GM19099 (cell line): ENCODE measurements around the gene ABI1.

Experiments
- POLR2A ChIP-seq: IDR thresholded peaks from 3 replicates; pipeline ENCODE4 v1.6.1; 2011; ENCODE audit warnings: low read depth; ENCODE audit not compliant: insufficient read length; ENCODE audit errors: extremely low read depth

ABI1 gene

DNA sequence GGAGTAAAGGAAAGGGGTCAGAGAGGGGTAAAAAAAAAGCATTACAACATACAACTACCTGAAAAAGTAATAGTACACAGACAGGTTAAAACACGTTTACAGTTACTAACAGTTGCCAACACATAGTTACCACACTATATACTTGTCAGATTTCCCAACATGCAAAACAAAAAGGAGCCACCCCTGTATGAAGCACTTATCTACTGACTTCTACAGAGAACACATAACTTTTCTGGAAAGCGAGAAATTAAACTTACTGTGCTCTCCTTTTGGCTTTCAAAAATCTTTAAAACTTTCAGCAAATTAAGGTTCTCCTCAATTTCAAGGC, 2.1 kb downstream of the ABI1 start:
- TF ChIP-seq POLR2A, result no peak

- no peak for TF ChIP-seq POLR2A
Measured at GRCh38 chr10:26857991-26858706, 2.6 kb downstream of the ABI1 start.

DNA sequence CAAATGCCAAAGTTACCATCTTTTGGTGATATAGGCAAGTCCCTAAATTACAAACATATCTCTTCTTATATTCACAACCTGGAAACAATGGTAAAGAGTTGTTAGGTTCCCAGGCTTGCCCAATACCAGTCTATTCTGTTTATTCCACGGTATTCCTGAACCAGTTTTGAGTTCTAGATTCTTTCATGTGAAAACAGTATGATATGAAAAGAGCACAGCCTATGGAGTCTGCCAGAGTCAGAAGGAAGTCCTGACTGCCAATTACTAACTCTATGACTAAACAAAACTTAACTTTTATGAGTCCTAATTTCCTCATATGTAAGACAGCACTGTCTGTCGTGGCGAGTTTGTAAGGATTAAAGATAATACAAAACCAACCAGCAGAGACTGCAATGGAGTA, 5.6 kb downstream of the ABI1 start:
- no peak for TF ChIP-seq POLR2A

GRCh38 chr10:26854524-26854923, 6.2 kb downstream of the ABI1 start:
- no peak for TF ChIP-seq POLR2A

DNA sequence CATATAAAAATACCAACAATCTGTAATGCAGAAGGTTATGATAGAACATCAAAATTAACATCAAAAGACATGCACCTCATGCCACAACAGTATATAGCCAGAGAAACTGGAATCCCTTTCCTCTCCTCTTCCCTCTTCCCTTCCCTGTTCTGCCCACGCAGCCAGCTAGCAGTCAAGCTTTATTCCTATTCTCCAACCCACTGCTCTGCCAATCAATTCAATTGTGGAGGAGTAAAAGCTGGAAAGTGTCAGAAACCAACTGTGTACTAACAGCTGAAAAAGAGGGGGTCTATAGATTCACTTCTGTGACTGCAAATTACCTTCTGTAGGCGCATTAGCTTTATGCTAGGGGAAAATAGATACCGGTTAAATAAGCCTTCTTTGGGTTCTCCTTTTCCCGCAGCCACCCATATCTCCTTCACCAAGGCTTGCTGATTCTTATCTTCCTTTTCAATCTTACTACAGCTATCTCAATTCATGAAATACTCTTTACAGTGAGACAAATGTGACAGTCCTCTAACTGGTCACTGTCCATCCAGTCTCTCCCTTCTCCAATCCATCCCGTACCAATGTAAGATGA, 16.3 kb downstream of the ABI1 start:
- no peak for TF ChIP-seq POLR2A

DNA sequence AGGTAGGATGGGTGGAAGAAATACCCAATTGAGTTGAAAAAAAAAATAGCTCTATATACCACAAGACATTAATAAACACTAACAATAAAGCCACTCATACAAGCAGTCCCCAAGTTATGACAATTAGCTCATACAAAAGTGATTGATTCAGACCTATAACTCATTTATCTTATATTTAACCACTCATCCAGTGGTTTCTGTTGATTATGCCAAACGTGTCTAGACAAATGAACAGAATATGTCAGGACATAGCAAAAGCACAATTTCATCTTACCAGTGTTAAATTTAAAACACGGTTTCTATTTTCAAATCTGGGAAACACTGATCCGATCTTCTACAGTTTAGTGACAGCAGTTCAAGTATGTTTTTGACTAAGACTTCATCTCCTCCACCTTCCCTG, 17.0 kb downstream of the ABI1 start:
- no peak for TF ChIP-seq POLR2A

GRCh38 chr10:26841733-26842317, 18.9 kb downstream of the ABI1 start:
- no peak for TF ChIP-seq POLR2A

- TF ChIP-seq POLR2A, result no peak
Measured at GRCh38 chr10:26840938-26841732, 19.6 kb downstream of the ABI1 start.

GRCh38 chr10:26839966-26840627, 20.7 kb downstream of the ABI1 start:
- no peak for TF ChIP-seq POLR2A

DNA sequence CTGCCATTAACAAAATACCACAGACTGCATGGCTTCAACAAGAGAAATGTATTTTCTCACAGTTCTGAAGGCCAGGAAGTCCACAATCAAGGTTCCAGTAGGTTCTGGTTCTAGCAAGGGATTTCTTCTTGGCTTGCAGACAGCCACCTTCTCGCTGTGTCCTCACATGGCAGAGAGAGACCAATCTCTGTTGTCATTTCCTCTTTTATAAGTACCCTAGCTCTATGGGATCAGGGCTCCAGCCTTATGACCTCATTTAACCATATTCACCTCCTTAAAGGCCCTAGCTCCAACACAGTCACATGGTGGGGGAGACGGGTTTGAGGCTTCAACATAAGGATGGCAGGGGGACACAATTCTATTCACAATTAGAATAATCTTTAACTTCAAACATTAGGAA, 23.6 kb downstream of the ABI1 start:
- no peak for TF ChIP-seq POLR2A

- TF ChIP-seq POLR2A, result no peak
Measured at GRCh38 chr10:26835025-26835424, 25.7 kb downstream of the ABI1 start.

DNA sequence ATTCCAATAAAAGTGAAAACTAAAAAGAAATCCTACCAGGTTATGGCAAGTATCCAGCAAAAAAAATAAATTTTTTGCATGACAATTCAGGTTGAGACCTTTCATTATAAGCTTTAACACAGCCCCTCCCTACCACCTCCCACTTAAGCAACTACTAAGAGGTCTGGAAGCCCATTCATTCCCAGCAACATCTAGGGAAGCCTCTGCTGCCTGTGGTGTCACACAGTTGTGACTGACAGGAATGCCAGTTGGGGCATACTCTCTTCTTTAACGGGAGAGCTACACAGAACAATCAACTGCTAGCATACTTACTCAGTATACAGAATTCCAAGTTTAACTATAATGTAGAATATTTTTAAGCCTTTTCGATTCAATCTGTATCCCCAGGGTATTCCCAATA, 27.8 kb downstream of the ABI1 start:
- no peak for TF ChIP-seq POLR2A

DNA sequence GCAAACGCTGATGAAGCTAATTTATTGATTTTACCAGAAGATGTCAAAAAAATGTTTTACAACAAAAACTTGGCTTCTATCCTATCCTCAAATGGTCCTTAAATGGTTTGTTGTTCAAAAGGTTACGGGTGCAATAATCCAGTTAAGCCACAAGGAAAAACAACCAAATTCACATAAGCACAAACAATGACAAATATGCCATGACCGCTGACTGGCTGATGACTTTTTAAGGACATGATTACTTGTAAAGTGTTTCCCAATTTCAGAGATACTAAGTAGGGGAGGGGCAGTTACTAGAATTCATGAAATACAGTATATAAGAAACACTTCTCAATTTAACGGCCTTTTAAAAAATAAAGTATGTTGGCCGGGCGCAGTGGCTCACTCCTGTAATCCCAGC, 28.8 kb downstream of the ABI1 start:
- TF ChIP-seq POLR2A, result no peak

DNA sequence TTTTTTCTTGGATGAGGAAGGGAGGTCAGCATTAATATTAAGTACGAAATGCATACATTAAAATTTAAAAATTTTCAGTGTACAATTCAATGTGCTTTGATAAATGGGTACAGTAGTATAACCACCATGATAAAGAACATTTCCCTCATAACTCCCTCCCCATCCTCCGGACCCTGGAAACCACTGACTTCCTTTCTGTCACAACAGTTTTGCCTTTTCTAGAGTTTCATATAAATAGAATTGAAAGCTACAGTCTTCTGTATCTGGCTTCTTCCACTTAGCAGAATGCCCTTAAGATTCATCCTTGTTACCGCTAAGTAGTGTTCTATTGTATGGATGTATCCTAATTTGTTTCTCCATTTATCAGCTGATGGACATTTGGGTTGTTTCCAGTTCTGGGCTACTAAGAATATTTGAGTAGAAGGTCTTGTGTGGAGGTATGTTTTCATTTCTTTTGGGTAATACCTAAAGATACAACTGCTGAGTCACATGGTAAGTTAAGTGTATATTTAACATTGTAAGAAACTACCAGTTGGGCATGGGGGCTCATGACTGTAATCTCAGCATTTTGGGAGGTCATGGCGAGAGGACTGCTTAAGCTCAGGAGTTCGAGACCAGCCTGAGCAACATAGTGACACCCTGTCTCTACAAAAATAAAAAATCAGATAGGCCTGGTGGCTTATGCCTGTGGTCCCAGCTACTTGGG, 30.8 kb downstream of the ABI1 start:
- no peak for TF ChIP-seq POLR2A
